OCI-LY3 (cell line): ENCODE data around the gene FAM219A.

Experiments used
- CTCF ChIP-seq: fragments of 200-600, 300-600 bp; sonication (generic); IDR thresholded peaks from 2 replicates; pipeline ENCODE4 v1.5.1; 2014; ENCODE audit warnings: antibody characterized with exemption, low read length, low read depth
- EZH2phosphoT487 ChIP-seq: fragments of 200-600 bp; shearing (Covaris generic); IDR thresholded peaks from 2 replicates; pipeline ENCODE4 v1.6.1; 2018; ENCODE audit warnings: antibody characterized with exemption, mixed run types, low read depth

DNA sequence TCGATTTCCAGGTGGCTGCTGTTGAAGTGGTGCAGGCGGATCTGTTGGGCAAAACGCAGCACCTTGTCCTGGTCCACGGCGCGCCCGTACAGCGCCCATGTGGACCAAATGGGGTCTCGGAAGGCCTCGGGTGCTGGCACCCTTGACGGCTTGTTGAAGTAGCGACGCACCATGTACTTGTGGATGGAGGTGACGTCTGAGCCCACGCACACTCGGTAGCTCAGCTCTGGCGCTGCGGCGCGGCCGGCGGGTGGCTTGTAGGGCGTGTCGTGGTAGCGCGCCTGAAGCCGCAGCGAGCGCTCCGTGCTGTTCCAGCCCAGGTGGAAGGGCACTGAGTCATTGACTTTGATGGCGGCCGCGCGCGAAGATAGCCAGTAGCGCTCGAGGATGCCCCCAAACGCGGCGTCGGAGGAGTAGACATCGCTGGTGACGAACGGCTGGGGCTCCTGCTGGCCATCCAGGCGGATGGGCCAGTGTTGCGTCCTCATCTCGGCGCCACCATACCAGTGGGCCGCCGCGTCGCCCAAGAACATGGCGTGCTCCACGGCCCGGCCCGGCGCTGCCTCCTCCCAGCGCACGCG lies 86.4 kb downstream of the FAM219A start:
- TF ChIP-seq EZH2phosphoT487 (no peak), CTCF (no peak)
